GM12873 (cell line): ENCODE measurements around the gene GDPD3.

ENCODE experiments used
- TF ChIP-seq, protein P1 (sequence below): IDR thresholded peaks from 2 replicates; pipeline ENCODE4 v1.5.1; 2012; ENCODE audit warnings: low read depth, mild to moderate bottlenecking, moderate library complexity, low read length, control low read depth; ENCODE audit not compliant: insufficient read depth; ENCODE audit errors: missing control alignments

GDPD3 gene

GRCh38 chr16:30078744-30079143 is 34.6 kb downstream of the GDPD3 start:
- TF ChIP-seq, protein P1, sequence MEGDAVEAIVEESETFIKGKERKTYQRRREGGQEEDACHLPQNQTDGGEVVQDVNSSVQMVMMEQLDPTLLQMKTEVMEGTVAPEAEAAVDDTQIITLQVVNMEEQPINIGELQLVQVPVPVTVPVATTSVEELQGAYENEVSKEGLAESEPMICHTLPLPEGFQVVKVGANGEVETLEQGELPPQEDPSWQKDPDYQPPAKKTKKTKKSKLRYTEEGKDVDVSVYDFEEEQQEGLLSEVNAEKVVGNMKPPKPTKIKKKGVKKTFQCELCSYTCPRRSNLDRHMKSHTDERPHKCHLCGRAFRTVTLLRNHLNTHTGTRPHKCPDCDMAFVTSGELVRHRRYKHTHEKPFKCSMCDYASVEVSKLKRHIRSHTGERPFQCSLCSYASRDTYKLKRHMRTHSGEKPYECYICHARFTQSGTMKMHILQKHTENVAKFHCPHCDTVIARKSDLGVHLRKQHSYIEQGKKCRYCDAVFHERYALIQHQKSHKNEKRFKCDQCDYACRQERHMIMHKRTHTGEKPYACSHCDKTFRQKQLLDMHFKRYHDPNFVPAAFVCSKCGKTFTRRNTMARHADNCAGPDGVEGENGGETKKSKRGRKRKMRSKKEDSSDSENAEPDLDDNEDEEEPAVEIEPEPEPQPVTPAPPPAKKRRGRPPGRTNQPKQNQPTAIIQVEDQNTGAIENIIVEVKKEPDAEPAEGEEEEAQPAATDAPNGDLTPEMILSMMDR, result no peak

GRCh38 chr16:30077656-30078055 is 35.7 kb downstream of the GDPD3 start:
- TF ChIP-seq, protein P1, result no peak

DNA sequence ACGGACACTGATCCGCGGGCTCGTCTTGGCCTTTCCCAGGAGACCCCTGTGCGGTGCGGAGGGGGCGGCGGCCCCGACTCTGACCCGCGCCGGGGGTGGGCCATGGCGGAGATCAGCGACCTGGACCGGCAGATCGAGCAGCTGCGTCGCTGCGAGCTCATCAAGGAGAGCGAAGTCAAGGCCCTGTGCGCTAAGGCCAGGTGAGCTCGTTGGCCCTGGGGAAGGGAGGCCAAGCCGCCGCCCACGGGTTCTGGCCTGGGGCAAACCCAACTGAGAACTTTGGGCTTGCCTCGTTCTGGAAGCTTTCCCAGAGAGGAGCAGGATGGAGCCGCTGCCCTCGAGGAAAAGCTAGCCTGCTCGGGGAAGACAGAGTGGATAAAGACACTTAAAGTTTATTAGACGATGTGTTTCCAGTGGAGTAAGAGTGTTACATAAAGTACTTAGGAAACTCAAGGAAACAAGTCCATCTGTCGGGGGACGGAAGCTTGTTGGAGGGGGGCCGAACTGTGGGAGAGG is 37.0 kb downstream of the GDPD3 start:
- TF ChIP-seq, protein P1, result no peak

DNA sequence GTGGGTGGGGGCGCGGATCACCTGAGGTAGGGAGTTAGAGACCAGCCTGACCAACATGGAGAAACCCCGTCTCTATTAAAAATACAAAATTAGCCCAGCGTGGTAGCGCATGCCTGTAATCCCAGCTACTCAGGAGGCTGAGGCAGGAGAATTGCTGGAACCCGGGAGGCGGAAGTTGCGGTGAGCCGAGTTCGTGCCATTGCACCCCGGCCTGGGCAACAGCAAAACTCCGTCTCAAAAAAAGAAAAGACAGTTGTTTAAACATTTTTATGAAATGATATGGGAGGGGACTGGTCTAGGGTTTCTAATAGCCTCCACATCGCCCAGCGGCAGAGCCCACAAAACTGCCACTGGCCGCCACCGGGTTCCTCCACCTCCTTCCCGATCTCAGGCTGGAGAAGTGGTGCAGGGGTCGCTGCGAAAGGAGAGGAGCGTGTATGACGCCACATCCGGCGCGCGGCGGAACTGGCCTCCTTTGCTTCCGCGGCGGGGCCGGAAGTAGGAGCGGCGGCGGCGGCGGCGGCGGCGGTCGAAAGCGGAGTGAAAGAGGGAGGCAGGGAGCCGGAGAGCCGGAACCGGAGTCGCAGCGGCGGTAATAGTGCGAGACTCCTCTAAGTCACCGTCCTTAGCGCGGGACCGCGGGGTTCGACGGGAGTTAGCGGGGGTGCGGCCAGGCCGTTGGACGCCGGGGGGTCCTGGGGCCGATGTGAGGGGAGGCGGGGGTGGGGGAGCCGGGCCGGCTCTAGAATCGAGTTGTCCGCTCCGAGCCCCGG is 37.6 kb downstream of the GDPD3 start, which contains the start of gene PPP4C:
Gene PPP4C, plus strand, starts transcription at position 492 of the 773 bp plus-strand sequence. CDS start 384 bp downstream, outside the sequence.
- TF ChIP-seq, protein P1, result no peak

GRCh38 chr16:30070490-30070889 is 42.8 kb downstream of the GDPD3 start:
- TF ChIP-seq, protein P1, result no peak

DNA sequence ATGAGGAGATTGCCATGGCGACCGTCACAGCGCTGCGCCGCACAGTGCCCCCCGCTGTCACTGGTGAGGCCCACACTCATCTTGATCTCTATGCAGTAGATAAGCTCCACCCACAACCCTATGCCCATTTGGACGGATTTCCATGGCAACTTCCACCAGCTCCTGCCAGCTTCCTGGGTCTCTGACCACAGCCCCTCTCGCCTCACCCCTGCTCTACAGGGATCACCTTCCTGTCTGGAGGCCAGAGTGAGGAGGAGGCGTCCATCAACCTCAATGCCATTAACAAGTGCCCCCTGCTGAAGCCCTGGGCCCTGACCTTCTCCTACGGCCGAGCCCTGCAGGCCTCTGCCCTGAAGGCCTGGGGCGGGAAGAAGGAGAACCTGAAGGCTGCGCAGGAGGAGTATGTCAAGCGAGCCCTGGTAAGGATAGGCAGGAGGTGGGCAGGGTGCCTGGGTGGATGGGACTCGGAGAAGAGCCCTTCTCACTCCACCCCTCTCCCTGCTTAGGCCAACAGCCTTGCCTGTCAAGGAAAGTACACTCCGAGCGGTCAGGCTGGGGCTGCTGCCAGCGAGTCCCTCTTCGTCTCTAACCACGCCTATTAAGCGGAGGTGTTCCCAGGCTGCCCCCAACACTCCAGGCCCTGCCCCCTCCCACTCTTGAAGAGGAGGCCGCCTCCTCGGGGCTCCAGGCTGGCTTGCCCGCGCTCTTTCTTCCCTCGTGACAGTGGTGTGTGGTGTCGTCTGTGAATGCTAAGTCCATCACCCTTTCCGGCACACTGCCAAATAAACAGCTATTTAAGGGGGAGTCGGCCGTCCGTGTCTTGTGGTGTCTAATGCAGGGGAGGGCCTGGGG is 43.5 kb downstream of the GDPD3 start:
- TF ChIP-seq, protein P1, result no peak
